Gastrocnemius medialis (tissue), 4 donors: ENCODE data around the gene SHB. TPM values are rescaled to one million over a fixed set of nuclear protein-coding genes. Genes with fewer than 3 reads are reported as not detected.
A peak's percentile ranks its signal among the peaks of the same experiment; 100 is the strongest.

Source experiments
- ATAC-seq, 2 donors: fragments of 150-250 bp; one replicate each; pipeline ENCODE4 v1.9.1; 2016
- DNase-seq, 2 donors: peaks; one replicate each; pipeline ENCODE4 v3.0.0-alpha.2; 2019
- H3K27ac ChIP-seq, 4 donors: fragments of 200-600 bp; sonication (generic); 1 replicate in 1 of 4; 2 replicates in 3 of 4; pipeline ENCODE4 v1.5.1; 2016 to 2018; ENCODE audit warnings: mild to moderate bottlenecking in 2 of 4, moderate library complexity in 1 of 4
- H3K27me3 ChIP-seq, 3 donors: fragments of 200-600 bp; sonication (generic) in 2 of 3; 1 replicate in 1 of 3; 2 replicates in 2 of 3; pipeline versions ENCODE4 v1.5.1 to v1.6.0; 2016 to 2019; ENCODE audit warnings: mild to moderate bottlenecking in 1 of 3, moderate library complexity in 1 of 3
- H3K36me3 ChIP-seq, 2 donors: fragments of 200-600 bp; sonication (generic) in 1 of 2; one replicate each; pipeline ENCODE4 v1.5.1; 2017 to 2018
- H3K4me1 ChIP-seq, 2 donors: fragments of 200-600 bp; sonication (generic) in 1 of 2; one replicate each; pipeline ENCODE4 v1.5.1; 2016 to 2017; ENCODE audit warnings: mild to moderate bottlenecking in 2 of 2
- H3K4me3 ChIP-seq, 4 donors: fragments of 200-600 bp; sonication (generic) in 3 of 4; 1 replicate in 1 of 4; 2 replicates in 3 of 4; pipeline ENCODE4 v1.5.1; 2016 to 2019; ENCODE audit warnings: mild to moderate bottlenecking in 2 of 4
- H3K9me3 ChIP-seq, 3 donors: fragments of 200-600 bp; sonication (generic) in 2 of 3; 1 replicate in 1 of 3; 2 replicates in 2 of 3; pipeline ENCODE4 v1.5.1; 2016 to 2019
- CTCF ChIP-seq, 5 experiments: fragments of 450-650 bp in 3 of 5; fragments of 200-600 bp in 2 of 5; sonication (generic) in 2 of 5; IDR thresholded peaks in 4 of 5; conservative IDR thresholded peaks in 1 of 5; 1 replicate in 4 of 5; 2 replicates in 1 of 5; pipeline ENCODE4 v1.5.1; 2016 to 2019; ENCODE audit warnings: antibody characterized with exemption in 5 of 5, mild to moderate bottlenecking in 3 of 5, moderate library complexity in 3 of 5
- POLR2A ChIP-seq, 2 donors: fragments of 450-650 bp; IDR thresholded peaks; one replicate each; pipeline ENCODE4 v1.6.1; 2017; ENCODE audit warnings: antibody characterized with exemption in 2 of 2, mild to moderate bottlenecking in 2 of 2, moderate library complexity in 2 of 2
- in situ Hi-C, 4 donors: fragments of 200-750 bp; cut with MboI; loops; one replicate each; pipeline versions ENCODE4 v1.15.0 to v1.8.0; 2017; ENCODE audit warnings: low sequenced_read_pairs in 4 of 4
- intact Hi-C: fragments of 100-400 bp; cut with DNase I; formaldehyde crosslinking; loops from one replicate; pipeline ENCODE4 v1.15.1; 2023; ENCODE audit warnings: low total_unique reads
- total RNA-seq, 4 donors: library from RNA; depleted of rRNA; stranded (reverse); fragments of >200 nt; gene quantifications; one replicate each; pipeline versions ENCODE4 v1.1.0 to v1.2.3, GENCODE V29; 2016

The SHB gene
- total RNA-seq, 4 donors from 2014 or later, result 1.2 to 6.1 (median 4.6) TPM

- in situ Hi-C loops, result no loop called here
- no peak for TF ChIP-seq CTCF (IDR thresholded peaks at IDR 0.05 in 4 of 5, conservative IDR thresholded peaks at IDR 0.05 in 1 of 5)
- no peak for TF ChIP-seq POLR2A (IDR thresholded peaks at IDR 0.05)
- Histone ChIP-seq H3K4me1 (peaks cover 15 to 17% of the 10 kb centered on the region in 2 donors), H3K27me3 (no peaks in the 10 kb centered on the region), H3K27ac (peak overlapping the region in 1 of 4 donors; percentile 8), H3K4me3 (no peak overlapping the region), H3K9me3 (no peaks in the 10 kb centered on the region), H3K36me3 (no peaks in the 10 kb centered on the region)
- ATAC-seq, result no peak
- intact Hi-C loops, result no loop called here
- peak; percentile 17 to 29 for DNase-seq
Measured at GRCh38 chr9:37992924-37993349, 76.1 kb downstream of the SHB start.

GRCh38 chr9:37990404-37991015 is 78.5 kb downstream of the SHB start:
- DNase-seq (no peak), ATAC-seq (no peak)
- Histone ChIP-seq H3K4me3 (no peak overlapping the region), H3K27me3 (no peaks in the 10 kb centered on the region), H3K36me3 (no peaks in the 10 kb centered on the region), H3K9me3 (no peaks in the 10 kb centered on the region), H3K27ac (peak overlapping the region in 1 of 4 donors; percentile 4), H3K4me1 (peaks cover 13% of the 10 kb centered on the region in 2 donors)
- in situ Hi-C loops (no loop called here), intact Hi-C loops (no loop called here)
- TF ChIP-seq CTCF (IDR thresholded peaks at IDR 0.05 in 4 of 5, conservative IDR thresholded peaks at IDR 0.05 in 1 of 5) (no peak), POLR2A (IDR thresholded peaks at IDR 0.05) (no peak)

DNA sequence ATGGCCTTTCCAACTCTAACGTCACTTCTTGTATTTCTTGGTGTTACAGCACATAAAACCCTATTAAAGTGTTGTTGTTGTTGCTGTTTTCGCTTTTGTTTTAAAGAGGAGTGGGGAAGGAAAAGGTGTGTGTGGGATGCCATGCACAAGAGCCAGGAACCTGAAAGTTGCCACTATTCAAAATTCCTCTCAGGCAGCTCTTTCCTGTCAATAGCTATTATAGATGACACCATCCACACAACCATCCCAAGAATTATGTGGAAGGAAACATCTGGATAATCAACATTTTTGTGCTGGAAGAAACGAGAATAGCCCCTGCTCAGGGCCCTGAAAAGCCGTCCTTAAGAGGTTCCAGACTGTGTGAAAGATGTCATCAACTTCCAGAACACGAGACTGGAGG is 79.3 kb downstream of the SHB start:
- no peaks in the 10 kb centered on the region for H3K9me3 ChIP-seq
- H3K4me3 ChIP-seq, result no peak overlapping the region
- TF ChIP-seq CTCF (IDR thresholded peaks at IDR 0.05 in 4 of 5, conservative IDR thresholded peaks at IDR 0.05 in 1 of 5), result no peak
- TF ChIP-seq POLR2A (IDR thresholded peaks at IDR 0.05), result no peak
- DNase-seq (no peak), ATAC-seq (no peak)
- peaks cover 7 to 13% of the 10 kb centered on the region in 2 donors for H3K4me1 ChIP-seq
- in situ Hi-C loops, result no loop called here
- no peaks in the 10 kb centered on the region for H3K27me3 ChIP-seq
- intact Hi-C loops, result no loop called here
- no peaks in the 10 kb centered on the region for H3K36me3 ChIP-seq
- no peak overlapping the region for H3K27ac ChIP-seq

- H3K4me1 ChIP-seq, result peaks cover 3 to 6% of the 10 kb centered on the region in 2 donors
- intact Hi-C loops, result no loop called here
Measured at GRCh38 chr9:37988602-37989001, 80.4 kb downstream of the SHB start.

More at GRCh38 chr9:37988602-37989001, 80.4 kb downstream of the SHB start:
- H3K9me3 ChIP-seq, result no peaks in the 10 kb centered on the region
- ATAC-seq (no peak), DNase-seq (no peak)
- H3K4me3 ChIP-seq, result no peak overlapping the region
- no peaks in the 10 kb centered on the region for H3K36me3 ChIP-seq
- in situ Hi-C loops, result no loop called here
- no peak for TF ChIP-seq POLR2A (IDR thresholded peaks at IDR 0.05)
- TF ChIP-seq CTCF (IDR thresholded peaks at IDR 0.05 in 4 of 5, conservative IDR thresholded peaks at IDR 0.05 in 1 of 5), result no peak
- no peaks in the 10 kb centered on the region for H3K27me3 ChIP-seq
- no peak overlapping the region for H3K27ac ChIP-seq
